Bronchial epithelial cell (primary cell): Measurements from ENCODE around the gene FAM131A. TPM values are rescaled to one million over a fixed set of nuclear protein-coding genes. Genes with fewer than 3 reads are reported as not detected.

ENCODE experiments used
- DNase-seq: peaks from one replicate; pipeline ENCODE4 v3.0.0-alpha.2; 2010; ENCODE audit warnings: low read depth
- FAIRE-seq: peaks from 2 replicates; lab custom pipeline; 2011; peaks lifted over from hg19 to GRCh38; lab: Jason Lieb, UNC
- H3K27me3 ChIP-seq: 2 replicates; pipeline ENCODE4 v1.5.1; 2011; ENCODE audit warnings: low read length; ENCODE audit not compliant: control insufficient read depth, insufficient read depth
- H3K36me3 ChIP-seq: 2 replicates; pipeline ENCODE4 v1.5.1; 2011; ENCODE audit warnings: low read length; ENCODE audit not compliant: control insufficient read depth, insufficient read depth
- H3K4me3 ChIP-seq: 2 replicates; pipeline ENCODE4 v1.5.1; 2011; ENCODE audit warnings: mild to moderate bottlenecking, low read depth, low read length, control low read depth
- total RNA-seq: library from RNA; depleted of rRNA; stranded (reverse); fragments of >200 nt; gene quantifications from 2 replicates; pipeline ENCODE4 v1.2.1, GENCODE V29; 2014
- TF ChIP-seq, protein P1 (sequence below): IDR thresholded peaks from 2 replicates; pipeline ENCODE4 v1.5.1; 2011; ENCODE audit warnings: mild to moderate bottlenecking, moderate library complexity, low read length, control low read depth, inconsistent platforms; ENCODE audit not compliant: insufficient read depth, severe bottlenecking

The FAM131A gene
- 18.2 and 25.5 TPM in 2 replicates for total RNA-seq

DNA sequence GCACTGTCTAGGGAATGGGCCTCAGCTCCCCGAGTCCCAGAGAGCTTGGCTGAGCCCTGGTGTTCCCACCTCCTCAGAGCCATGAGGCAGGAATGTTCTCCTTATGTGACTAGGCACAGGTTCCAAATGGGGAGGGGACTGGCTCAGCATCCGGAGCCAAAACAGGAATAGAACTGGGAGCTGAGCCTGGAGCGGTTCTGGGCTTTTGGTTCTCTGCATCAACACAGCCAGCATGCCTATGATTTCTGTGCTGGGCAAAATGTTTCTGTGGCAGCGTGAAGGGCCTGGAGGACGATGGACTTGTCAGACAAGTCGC, at the start of gene FAM131A:
TSS of gene FAM131A (plus strand) at position 202 of the 316 bp plus-strand sequence. CDS start at position 233, 31 bp downstream.
- FAIRE-seq, result no peak
- no peak for DNase-seq

DNA sequence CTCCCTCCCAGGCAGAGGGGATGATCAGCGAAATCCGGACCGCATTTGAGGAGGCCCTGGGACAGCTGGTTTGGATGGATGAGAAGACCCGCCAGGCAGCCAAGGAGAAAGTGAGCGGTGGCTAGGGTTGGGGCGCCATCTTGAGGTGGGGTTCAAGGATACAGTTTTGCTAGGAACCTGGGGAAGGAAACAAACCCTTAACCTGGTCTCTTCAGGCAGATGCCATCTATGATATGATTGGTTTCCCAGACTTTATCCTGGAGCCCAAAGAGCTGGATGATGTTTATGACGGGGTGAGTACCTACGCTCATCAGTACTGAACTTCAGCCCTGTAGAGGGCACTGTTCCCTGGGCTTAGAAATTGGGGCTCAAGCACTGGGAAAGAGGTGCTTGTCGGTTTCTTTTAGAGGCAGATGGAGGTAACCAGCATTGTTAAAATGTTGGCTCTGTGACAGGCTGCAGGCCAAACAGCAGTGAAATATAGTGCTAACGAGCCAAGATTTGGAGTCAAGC, 47.9 kb upstream of the FAM131A start:
- Histone ChIP-seq H3K4me3 (no peak overlapping the region), H3K27me3 (peaks cover 3% of the 10 kb centered on the region), H3K36me3 (no peaks in the 10 kb centered on the region)
- TF ChIP-seq, protein P1, sequence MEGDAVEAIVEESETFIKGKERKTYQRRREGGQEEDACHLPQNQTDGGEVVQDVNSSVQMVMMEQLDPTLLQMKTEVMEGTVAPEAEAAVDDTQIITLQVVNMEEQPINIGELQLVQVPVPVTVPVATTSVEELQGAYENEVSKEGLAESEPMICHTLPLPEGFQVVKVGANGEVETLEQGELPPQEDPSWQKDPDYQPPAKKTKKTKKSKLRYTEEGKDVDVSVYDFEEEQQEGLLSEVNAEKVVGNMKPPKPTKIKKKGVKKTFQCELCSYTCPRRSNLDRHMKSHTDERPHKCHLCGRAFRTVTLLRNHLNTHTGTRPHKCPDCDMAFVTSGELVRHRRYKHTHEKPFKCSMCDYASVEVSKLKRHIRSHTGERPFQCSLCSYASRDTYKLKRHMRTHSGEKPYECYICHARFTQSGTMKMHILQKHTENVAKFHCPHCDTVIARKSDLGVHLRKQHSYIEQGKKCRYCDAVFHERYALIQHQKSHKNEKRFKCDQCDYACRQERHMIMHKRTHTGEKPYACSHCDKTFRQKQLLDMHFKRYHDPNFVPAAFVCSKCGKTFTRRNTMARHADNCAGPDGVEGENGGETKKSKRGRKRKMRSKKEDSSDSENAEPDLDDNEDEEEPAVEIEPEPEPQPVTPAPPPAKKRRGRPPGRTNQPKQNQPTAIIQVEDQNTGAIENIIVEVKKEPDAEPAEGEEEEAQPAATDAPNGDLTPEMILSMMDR, result peak; percentile 73
- DNase-seq (peak; percentile 55), FAIRE-seq (peak; percentile 13)

More for the DNA sequence above, at the start of gene FAM131A:
- TF ChIP-seq, protein P1, result no peak
- H3K27me3 ChIP-seq, result no peaks in the 10 kb centered on the region
- H3K4me3 ChIP-seq, result peak within 1 kb of the TSS; percentile 75
- H3K36me3 ChIP-seq, result peaks cover 18% of the 10 kb centered on the region

DNA sequence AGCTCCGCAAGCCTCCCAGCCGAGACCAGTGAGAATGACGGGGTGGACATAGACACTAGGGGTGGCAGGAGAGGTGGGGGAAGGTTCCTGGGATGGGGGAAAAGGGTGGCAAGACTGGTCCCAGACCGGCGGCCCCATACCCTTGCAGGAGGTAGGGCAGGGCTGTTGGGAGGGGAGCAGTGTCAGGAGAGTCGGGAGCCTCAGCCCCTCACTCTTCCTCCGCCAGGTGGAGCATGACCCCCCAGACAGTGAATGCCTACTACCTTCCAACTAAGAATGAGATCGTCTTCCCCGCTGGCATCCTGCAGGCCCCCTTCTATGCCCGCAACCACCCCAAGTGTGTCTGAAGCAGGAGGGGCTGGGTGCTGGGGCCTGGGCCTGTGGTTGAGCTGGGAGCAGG, 47.1 kb upstream of the FAM131A start:
- TF ChIP-seq, protein P1, result no peak
- Histone ChIP-seq H3K36me3 (no peaks in the 10 kb centered on the region), H3K4me3 (no peak overlapping the region), H3K27me3 (peaks cover 3% of the 10 kb centered on the region)
- no peak for FAIRE-seq
- no peak for DNase-seq

DNA sequence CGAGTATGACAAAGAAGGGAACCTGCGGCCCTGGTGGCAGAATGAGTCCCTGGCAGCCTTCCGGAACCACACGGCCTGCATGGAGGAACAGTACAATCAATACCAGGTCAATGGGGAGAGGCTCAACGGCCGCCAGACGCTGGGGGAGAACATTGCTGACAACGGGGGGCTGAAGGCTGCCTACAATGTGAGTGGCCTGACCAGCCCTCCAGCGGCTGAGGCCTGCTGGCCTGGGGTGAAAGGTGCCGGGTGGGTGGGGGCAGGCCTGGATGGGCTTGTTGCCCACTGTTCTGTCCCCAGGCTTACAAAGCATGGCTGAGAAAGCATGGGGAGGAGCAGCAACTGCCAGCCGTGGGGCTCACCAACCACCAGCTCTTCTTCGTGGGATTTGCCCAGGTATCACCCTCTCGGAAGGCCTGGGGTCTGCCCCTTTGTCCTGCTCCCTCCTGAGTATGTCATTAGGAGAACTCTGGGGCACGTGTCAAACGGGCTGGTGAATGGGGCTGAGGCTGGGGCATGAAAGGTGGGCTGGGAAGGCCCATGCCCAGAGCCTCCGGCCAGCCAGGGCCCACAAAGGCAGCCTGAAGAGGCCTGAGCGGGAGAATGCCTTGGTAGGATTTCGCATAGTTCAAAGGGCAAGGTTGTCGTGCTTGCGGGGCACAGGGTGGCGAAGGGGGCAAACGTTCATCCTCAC, 46.2 kb upstream of the FAM131A start:
- no peak for DNase-seq
- Histone ChIP-seq H3K27me3 (peaks cover 3% of the 10 kb centered on the region), H3K36me3 (no peaks in the 10 kb centered on the region), H3K4me3 (no peak overlapping the region)
- TF ChIP-seq, protein P1, result no peak
- no peak for FAIRE-seq

GRCh38 chr3:184291738-184292445, 45.5 kb upstream of the FAM131A start:
- no peaks in the 10 kb centered on the region for H3K36me3 ChIP-seq
- FAIRE-seq (no peak), DNase-seq (no peak)
- H3K27me3 ChIP-seq, result peaks cover 3% of the 10 kb centered on the region
- TF ChIP-seq, protein P1, result no peak
- no peak overlapping the region for H3K4me3 ChIP-seq
